ENCODE results near the gene TMEM80. TPM values are rescaled to one million over a fixed set of nuclear protein-coding genes. Genes with fewer than 3 reads are reported as not detected.

The TMEM80 gene
- total and polyA plus RNA-seq, 9 of the 15 experiments (the other 6 are each of a cell fraction or from before 2014, with no cell fraction given) = 5.1 to 30.1 (median 12.4) TPM

- CTCF ChIA-PET (ENCODE audit: low intra/inter-chr PET ratio) = no interaction called here
- Histone ChIP-seq H3K9me3 (replicated peaks; ENCODE audit: control insufficient read depth, insufficient read depth, low read depth, low read length) (no peaks in the 10 kb centered on the region), H3K27me3 (ENCODE audit: control insufficient read depth in 2 of 2, insufficient read depth in 2 of 2, low read length in 2 of 2) (no peaks in the 10 kb centered on the region), H3K4me3 (no peak overlapping the region), H4K20me1 (replicated peaks; ENCODE audit: control insufficient read depth, insufficient read depth, low read length) (peaks cover 6% of the 10 kb centered on the region), H3K79me2 (ENCODE audit: control insufficient read depth, insufficient read depth, low read length) (peaks cover 60% of the 10 kb centered on the region), H3K9me1 (ENCODE audit: control insufficient read depth, insufficient read depth, low read length) (peaks cover 4% of the 10 kb centered on the region), H3K27ac (ENCODE audit: extremely low read depth, low read depth, low read length) (peak overlapping the region; percentile 28; the same call in 1 of the 3 replicates), H3K4me1 (replicated peaks in 1 of 2; ENCODE audit: control insufficient read depth in 2 of 2, insufficient read depth in 2 of 2, low read length in 2 of 2) (peaks cover 25 to 46% of the 10 kb centered on the region in 2 experiments), H2AFZ (ENCODE audit: low read depth, low read length) (no peak overlapping the region), H3K9ac (ENCODE audit: insufficient read depth in 1 of 2, low read depth in 2 of 2, low read length in 2 of 2) (peak overlapping the region in 1 of 2 experiments; percentile 65; a peak in 1 of 4 replicates), H3K36me3 (ENCODE audit: control insufficient read depth, insufficient read depth, low read length) (peaks cover 64% of the 10 kb centered on the region; the same call in 2 of the 3 replicates), H3K4me2 (ENCODE audit: insufficient read depth, low read length) (no peak overlapping the region)
- ATAC-seq (no peak), DNase-seq (ENCODE audit: extremely low read depth in 1 of 4, low spot score in 3 of 4) (no peak), FAIRE-seq (no peak)
- POLR2A ChIA-PET = interaction anchor here (0.6 kb wide), 1 partner anchor 49 kb away, joined by 3 read pairs; no protein-coding TSS in a partner anchor
- intact Hi-C loops (cut with micrococcal nuclease) = loop anchor here (10.0 kb wide), 1 partner anchor 135 kb away; no protein-coding TSS in a partner anchor
- in situ Hi-C loops (cut with MboI) = no loop called here
- no TSS peak for BruUV-seq (replicated peaks)
- 92% methylated on average over 7 of the region's 7 CpGs for WGBS (ENCODE audit: insufficient coverage, low coverage, missing lambda C conversion rate)
- TF ChIP-seq KLF10 (CRISPR knock-in tag; IDR thresholded peaks at IDR 0.05) = no peak
- TF ChIP-seq BACH1 (tag; IDR thresholded peaks at IDR 0.05) = no peak
- no peak for TF ChIP-seq ADNP (tag; IDR thresholded peaks at IDR 0.05)
- no peak for TF ChIP-seq PREB (CRISPR knock-in tag; IDR thresholded peaks at IDR 0.05)
- no peak for TF ChIP-seq ZBTB9 (CRISPR knock-in tag; IDR thresholded peaks at IDR 0.05)
- TF ChIP-seq HLTF (IDR thresholded peaks at IDR 0.05) = no peak
- TF ChIP-seq CHAMP1 (IDR thresholded peaks at IDR 0.05) = no peak
- no peak for TF ChIP-seq ZNF395 (CRISPR knock-in tag; IDR thresholded peaks at IDR 0.05)
- TF ChIP-seq CBX2 (IDR thresholded peaks at IDR 0.05; ENCODE audit: insufficient read depth, low read length, poor library complexity, severe bottlenecking) = no peak
- TF ChIP-seq, protein P1, sequence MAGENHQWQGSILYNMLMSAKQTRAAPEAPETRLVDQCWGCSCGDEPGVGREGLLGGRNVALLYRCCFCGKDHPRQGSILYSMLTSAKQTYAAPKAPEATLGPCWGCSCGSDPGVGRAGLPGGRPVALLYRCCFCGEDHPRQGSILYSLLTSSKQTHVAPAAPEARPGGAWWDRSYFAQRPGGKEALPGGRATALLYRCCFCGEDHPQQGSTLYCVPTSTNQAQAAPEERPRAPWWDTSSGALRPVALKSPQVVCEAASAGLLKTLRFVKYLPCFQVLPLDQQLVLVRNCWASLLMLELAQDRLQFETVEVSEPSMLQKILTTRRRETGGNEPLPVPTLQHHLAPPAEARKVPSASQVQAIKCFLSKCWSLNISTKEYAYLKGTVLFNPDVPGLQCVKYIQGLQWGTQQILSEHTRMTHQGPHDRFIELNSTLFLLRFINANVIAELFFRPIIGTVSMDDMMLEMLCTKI (IDR thresholded peaks at IDR 0.05; ENCODE audit: partially characterized antibody) = no peak
- TF ChIP-seq ZNF830 (CRISPR knock-in tag; IDR thresholded peaks at IDR 0.05) = no peak
Observed at GRCh38 chr11:689625-690024, 6.0 kb upstream of the TMEM80 start.
